Kidney (tissue), 14 donors: Measurements from ENCODE around the gene GPR171. TPM values are rescaled to one million over a fixed set of nuclear protein-coding genes. Genes with fewer than 3 reads are reported as not detected.

Experiments used
- DNase-seq, 5 donors: peaks; one replicate each; pipeline ENCODE4 v3.0.0-alpha.2; 2013 to 2020
- FAIRE-seq: peaks from 2 replicates; lab custom pipeline; 2012; peaks lifted over from hg19 to GRCh38; lab: Jason Lieb, UNC
- H3K27ac ChIP-seq, 2 donors: one replicate each; pipeline ENCODE4 v1.7.0; 2013; ENCODE audit warnings: low read depth in 2 of 2, low read length in 2 of 2, inconsistent platforms in 1 of 2
- H3K27me3 ChIP-seq: one replicate; pipeline ENCODE4 v1.7.1; 2013; ENCODE audit warnings: low read length, inconsistent platforms; ENCODE audit not compliant: control insufficient read depth, insufficient read depth
- H3K36me3 ChIP-seq, 3 donors: one replicate each; pipeline versions ENCODE4 v1.7.0 to v1.7.1; 2013; ENCODE audit warnings: low read length in 3 of 3, control low read depth in 1 of 3, inconsistent platforms in 1 of 3; ENCODE audit not compliant: insufficient read depth in 3 of 3, control insufficient read depth in 2 of 3
- H3K4me1 ChIP-seq, 3 donors: one replicate each; pipeline versions ENCODE4 v1.7.0 to v1.7.1; 2013; ENCODE audit warnings: low read length in 3 of 3, inconsistent platforms in 1 of 3, low read depth in 1 of 3; ENCODE audit not compliant: control insufficient read depth in 2 of 3, insufficient read depth in 2 of 3
- H3K4me3 ChIP-seq, 3 donors: one replicate each; pipeline versions ENCODE4 v1.7.0 to v1.8.1; 2013; ENCODE audit warnings: low read length in 3 of 3, control low read depth in 1 of 3, inconsistent platforms in 1 of 3
- H3K9ac ChIP-seq, 3 donors: one replicate each; pipeline versions ENCODE4 v1.7.0 to v1.7.1; 2013; ENCODE audit warnings: low read length in 3 of 3, control low read depth in 1 of 3, inconsistent platforms in 1 of 3
- H3K9me3 ChIP-seq, 3 donors: one replicate each; pipeline versions ENCODE4 v1.7.0 to v1.7.1; 2013; ENCODE audit warnings: low read length in 3 of 3, control low read depth in 1 of 3, inconsistent platforms in 1 of 3; ENCODE audit not compliant: control insufficient read depth in 2 of 3, insufficient read depth in 1 of 3
- intact Hi-C: fragments of 100-400 bp; cut with DNase I; formaldehyde crosslinking; loops from one replicate; pipeline ENCODE4 v1.11.1; 2022
- polyA plus RNA-seq: library from polyadenylated mRNA; stranded (reverse); fragments of 350-450 nt; fragmentation: Illumina TruSeq; extraction: RNeasy Lipid Tissue Mini Kit (QIAGEN cat#74804); gene quantifications from one replicate; pipeline ENCODE4 v1.2.3, GENCODE V29; 2014; ENCODE audit warnings: low read depth, low replicate concordance; ENCODE audit not compliant: insufficient read depth
- total RNA-seq: library from RNA; stranded (reverse); fragmentation: NEBNext Ultra II Directional; extraction: Animal tissue kit (Norgen Biotek cat#: 25700); gene quantifications from one replicate; pipeline ENCODE4 v1.2.1, GENCODE V29; 2021
- TF ChIP-seq, protein P1 (sequence below): IDR thresholded peaks from 3 replicates; pipeline ENCODE4 v1.5.1; 2012; ENCODE audit warnings: mild to moderate bottlenecking, moderate library complexity, borderline replicate concordance; ENCODE audit not compliant: insufficient read depth; ENCODE audit errors: extremely low read depth
- donor health status: control.
- donor health status: control.
- donor health status: control.
- donor health status: control.
- donor health status: control.
- donor health status: DM: yes; HTN: yes; CAD: no.
- donor health status: Normal renal cell carcinoma (clear cell type).

GPR171 gene
- total and polyA plus RNA-seq, 2 donors from 2014 or later, result 0.47 to 4.9 TPM

DNA sequence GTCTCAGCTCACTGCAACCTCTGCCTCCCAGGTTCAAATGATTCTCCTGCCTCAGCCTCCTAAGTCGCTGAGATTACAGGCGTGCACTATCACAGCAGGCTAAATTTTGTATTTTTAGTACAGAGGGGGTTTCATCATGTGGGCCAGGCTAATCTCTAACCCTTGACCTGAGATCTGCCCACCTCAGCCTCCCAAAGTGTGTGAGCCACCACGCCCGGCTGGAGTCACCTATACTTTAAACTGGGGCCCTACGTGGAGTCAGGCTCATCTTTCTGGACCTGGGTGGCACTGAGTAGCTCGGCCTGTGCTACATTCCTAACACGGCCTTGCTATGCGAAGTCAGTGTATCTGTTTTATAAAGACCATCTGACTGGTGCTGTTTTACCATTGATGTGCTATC, 5.8 kb downstream of the GPR171 start:
- Histone ChIP-seq H3K36me3 (no peaks in the 10 kb centered on the region), H3K9ac (no peak overlapping the region), H3K27me3 (no peaks in the 10 kb centered on the region), H3K4me1 (no peaks in the 10 kb centered on the region), H3K27ac (no peak overlapping the region), H3K9me3 (no peaks in the 10 kb centered on the region), H3K4me3 (no peak overlapping the region)
- intact Hi-C loops, result no loop called here
- DNase-seq, result no peak
- no peak for FAIRE-seq
- TF ChIP-seq, protein P1, sequence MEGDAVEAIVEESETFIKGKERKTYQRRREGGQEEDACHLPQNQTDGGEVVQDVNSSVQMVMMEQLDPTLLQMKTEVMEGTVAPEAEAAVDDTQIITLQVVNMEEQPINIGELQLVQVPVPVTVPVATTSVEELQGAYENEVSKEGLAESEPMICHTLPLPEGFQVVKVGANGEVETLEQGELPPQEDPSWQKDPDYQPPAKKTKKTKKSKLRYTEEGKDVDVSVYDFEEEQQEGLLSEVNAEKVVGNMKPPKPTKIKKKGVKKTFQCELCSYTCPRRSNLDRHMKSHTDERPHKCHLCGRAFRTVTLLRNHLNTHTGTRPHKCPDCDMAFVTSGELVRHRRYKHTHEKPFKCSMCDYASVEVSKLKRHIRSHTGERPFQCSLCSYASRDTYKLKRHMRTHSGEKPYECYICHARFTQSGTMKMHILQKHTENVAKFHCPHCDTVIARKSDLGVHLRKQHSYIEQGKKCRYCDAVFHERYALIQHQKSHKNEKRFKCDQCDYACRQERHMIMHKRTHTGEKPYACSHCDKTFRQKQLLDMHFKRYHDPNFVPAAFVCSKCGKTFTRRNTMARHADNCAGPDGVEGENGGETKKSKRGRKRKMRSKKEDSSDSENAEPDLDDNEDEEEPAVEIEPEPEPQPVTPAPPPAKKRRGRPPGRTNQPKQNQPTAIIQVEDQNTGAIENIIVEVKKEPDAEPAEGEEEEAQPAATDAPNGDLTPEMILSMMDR, result no peak

DNA sequence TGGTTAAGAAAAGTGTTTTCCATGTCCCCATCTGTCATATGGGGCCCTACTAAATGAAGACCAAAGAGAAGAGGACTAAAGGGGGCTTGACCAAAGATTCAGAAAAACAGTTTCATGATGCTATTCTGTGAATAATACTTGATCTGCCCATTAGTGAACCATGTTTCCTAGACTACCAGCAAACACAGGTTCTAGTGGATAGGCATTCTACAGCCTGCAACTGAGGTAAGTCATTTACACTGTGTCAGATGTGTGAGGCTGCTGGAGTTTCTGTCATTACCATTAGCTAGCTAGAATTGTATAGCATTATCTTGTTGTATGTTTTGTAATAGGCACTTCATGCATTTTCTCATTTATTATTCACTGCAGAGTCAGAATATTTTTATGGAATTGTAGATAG, 6.6 kb downstream of the GPR171 start:
- Histone ChIP-seq H3K4me1 (no peaks in the 10 kb centered on the region), H3K4me3 (no peak overlapping the region), H3K27ac (no peak overlapping the region), H3K27me3 (no peaks in the 10 kb centered on the region), H3K9me3 (no peaks in the 10 kb centered on the region), H3K36me3 (no peaks in the 10 kb centered on the region), H3K9ac (no peak overlapping the region)
- FAIRE-seq (no peak), DNase-seq (no peak)
- TF ChIP-seq, protein P1, result no peak
- intact Hi-C loops, result no loop called here

DNA sequence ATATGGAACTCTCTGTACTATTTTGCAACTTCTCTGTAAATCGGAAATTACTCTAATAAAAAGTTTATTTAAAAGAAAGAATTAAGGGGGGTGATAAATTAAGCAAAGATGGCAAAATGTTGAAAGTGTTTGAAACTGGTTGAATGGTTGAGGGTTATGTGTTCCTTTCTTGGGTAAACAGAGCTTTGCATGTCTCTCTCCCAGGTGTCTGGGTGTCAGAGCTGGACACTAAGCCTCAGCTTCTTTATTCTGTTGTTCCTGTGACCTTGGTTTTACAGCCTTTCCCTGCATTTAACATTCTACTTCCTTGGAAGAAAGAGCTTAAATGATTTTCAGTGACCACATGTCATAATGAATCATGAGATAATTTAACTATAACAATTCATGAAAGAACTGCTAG, 7.2 kb downstream of the GPR171 start:
- no peak for DNase-seq
- Histone ChIP-seq H3K36me3 (no peaks in the 10 kb centered on the region), H3K27me3 (no peaks in the 10 kb centered on the region), H3K4me3 (no peak overlapping the region), H3K9me3 (no peaks in the 10 kb centered on the region), H3K9ac (no peak overlapping the region), H3K27ac (no peak overlapping the region), H3K4me1 (no peaks in the 10 kb centered on the region)
- no peak for FAIRE-seq
- TF ChIP-seq, protein P1, result no peak
- intact Hi-C loops, result no loop called here

DNA sequence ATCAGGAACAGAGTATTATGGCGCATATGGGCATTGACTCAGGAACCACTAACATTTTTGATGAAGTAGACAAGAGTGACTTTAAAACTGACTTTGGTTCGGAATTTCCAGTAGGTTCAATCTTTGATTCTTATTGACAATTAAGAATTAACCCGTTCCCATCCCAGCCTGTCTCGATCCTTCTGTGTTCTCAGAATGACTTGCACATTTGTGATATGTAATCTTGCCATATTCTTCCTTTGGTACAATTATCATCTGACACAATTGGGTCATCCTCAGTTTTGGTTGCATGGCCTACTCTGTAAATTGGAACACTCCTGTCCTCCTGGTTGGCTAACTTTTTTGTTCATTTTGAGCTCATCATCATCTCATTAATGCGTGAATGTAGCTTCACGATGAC, 10.5 kb downstream of the GPR171 start:
- no peak for FAIRE-seq
- Histone ChIP-seq H3K27ac (no peak overlapping the region), H3K4me1 (no peaks in the 10 kb centered on the region), H3K36me3 (no peaks in the 10 kb centered on the region), H3K9me3 (no peaks in the 10 kb centered on the region), H3K9ac (no peak overlapping the region), H3K4me3 (no peak overlapping the region), H3K27me3 (no peaks in the 10 kb centered on the region)
- TF ChIP-seq, protein P1, result no peak
- intact Hi-C loops, result no loop called here
- no peak for DNase-seq
